Measurements from ENCODE around the gene PLCB1.

- TF ChIP-seq CTCF (conservative IDR thresholded peaks at IDR 0.05 in 1 of 2, IDR thresholded peaks at IDR 0.05 in 1 of 2; ENCODE audit: extremely low read depth in 1 of 2, insufficient read depth in 1 of 2, low read depth in 1 of 2, low read length in 2 of 2), result no peak
- TF ChIP-seq EZH2 (IDR thresholded peaks at IDR 0.05; ENCODE audit: borderline replicate concordance, low read length), result no peak
These were observed 538.3 kb downstream of the PLCB1 start for GRCh38 chr20:8670207-8670892.
